Measurements from ENCODE around the gene CLCA1. TPM values are rescaled to one million over a fixed set of nuclear protein-coding genes. Genes with fewer than 3 reads are reported as not detected.

The CLCA1 gene
- total and polyA plus RNA-seq, 2 experiments from 2014 or later, result 2.0 to 42.9 TPM

DNA sequence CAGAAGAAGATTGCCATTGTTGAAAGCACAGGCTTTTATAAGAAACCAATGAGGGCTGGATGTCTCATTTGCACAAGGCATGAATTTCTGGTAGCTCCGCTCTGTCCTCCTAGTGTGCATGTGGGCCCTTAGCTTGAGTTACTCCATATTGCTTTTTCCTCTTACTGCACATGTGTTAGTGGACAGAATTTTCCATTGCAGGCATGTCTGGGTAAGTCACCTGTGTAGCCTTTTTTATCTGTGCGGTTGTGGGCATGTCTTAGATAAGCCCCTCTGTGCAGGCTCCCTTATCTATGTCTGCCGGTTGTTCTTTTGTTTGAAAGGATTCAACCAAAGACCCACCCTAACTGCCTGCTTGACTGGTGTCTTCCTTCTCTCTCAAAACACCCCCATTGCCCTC is 7.2 kb upstream of the CLCA1 start:
- TF ChIP-seq CTCF (IDR thresholded peaks at IDR 0.05; ENCODE audit: poor library complexity) (no peak), EZH2phosphoT487 (IDR thresholded peaks at IDR 0.05; ENCODE audit: low read depth, severe bottlenecking, unreplicated experiment) (no peak), EZH2 (IDR thresholded peaks at IDR 0.05; ENCODE audit: borderline replicate concordance) (no peak)
- Histone ChIP-seq H3K4me2 (no peak overlapping the region), H3K4me1 (ENCODE audit: insufficient read depth) (no peaks in the 10 kb centered on the region), H3K9me3 (ENCODE audit: low read depth) (no peaks in the 10 kb centered on the region), H3K27ac (no peak overlapping the region), H3K79me2 (no peaks in the 10 kb centered on the region), H3K27me3 (no peaks in the 10 kb centered on the region), H2AFZ (no peak overlapping the region), H4K20me1 (ENCODE audit: insufficient read depth, poor library complexity, severe bottlenecking) (no peaks in the 10 kb centered on the region), H3K4me3 (no peak overlapping the region), H3K36me3 (replicated peaks; ENCODE audit: insufficient read depth, low read depth) (no peaks in the 10 kb centered on the region), H3K9me2 (replicated peaks; ENCODE audit: insufficient read depth) (no peaks in the 10 kb centered on the region)
- no peak for DNase-seq (ENCODE audit: low spot score)
- WGBS (ENCODE audit: low lambda C conversion rate, missing lambda C conversion rate), result 55% methylated on average over 3 of the region's 3 CpGs

DNA sequence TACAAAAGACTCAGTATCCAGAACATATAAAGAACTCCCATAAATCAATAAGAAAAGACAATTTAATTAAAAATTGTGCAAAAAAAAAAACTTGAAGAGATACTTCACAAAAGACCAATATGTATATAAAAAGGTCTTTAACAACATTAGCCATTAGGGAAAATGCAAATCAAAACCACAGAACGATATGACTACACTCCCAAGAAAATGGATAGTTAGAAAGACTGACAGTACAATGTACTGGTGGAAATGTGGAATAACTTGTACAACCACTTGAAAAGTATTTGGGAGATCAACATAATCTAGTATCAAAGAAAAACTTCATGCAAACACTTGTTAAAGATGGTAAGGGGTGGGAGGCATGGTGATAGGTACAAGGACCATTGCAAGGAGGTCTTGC is 3.9 kb upstream of the CLCA1 start:
- no peaks in the 10 kb centered on the region for H3K9me2 ChIP-seq (replicated peaks; ENCODE audit: insufficient read depth)
- H3K4me2 ChIP-seq, result no peak overlapping the region
- no peaks in the 10 kb centered on the region for H3K27me3 ChIP-seq
- whole genome bisulfite sequencing (ENCODE audit: low lambda C conversion rate, missing lambda C conversion rate), result 79% methylated on average over 1 of the region's 1 CpG
- no peak for DNase-seq (ENCODE audit: low spot score)
- H2AFZ ChIP-seq, result no peak overlapping the region
- TF ChIP-seq EZH2 (IDR thresholded peaks at IDR 0.05; ENCODE audit: borderline replicate concordance) (no peak), CTCF (IDR thresholded peaks at IDR 0.05; ENCODE audit: poor library complexity) (no peak), EZH2phosphoT487 (IDR thresholded peaks at IDR 0.05; ENCODE audit: low read depth, severe bottlenecking, unreplicated experiment) (no peak)
- no peaks in the 10 kb centered on the region for H4K20me1 ChIP-seq (ENCODE audit: insufficient read depth, poor library complexity, severe bottlenecking)
- H3K36me3 ChIP-seq (replicated peaks; ENCODE audit: insufficient read depth, low read depth), result no peaks in the 10 kb centered on the region
- H3K4me3 ChIP-seq, result no peak overlapping the region
- no peaks in the 10 kb centered on the region for H3K9me3 ChIP-seq (ENCODE audit: low read depth)
- no peaks in the 10 kb centered on the region for H3K79me2 ChIP-seq
- H3K4me1 ChIP-seq (ENCODE audit: insufficient read depth), result no peaks in the 10 kb centered on the region
- H3K27ac ChIP-seq, result no peak overlapping the region

- H3K4me2 ChIP-seq, result no peak overlapping the region
- H3K4me1 ChIP-seq (ENCODE audit: insufficient read depth), result no peaks in the 10 kb centered on the region
- no peak overlapping the region for H3K4me3 ChIP-seq
- H3K9me3 ChIP-seq (ENCODE audit: low read depth), result no peaks in the 10 kb centered on the region
- no peaks in the 10 kb centered on the region for H3K79me2 ChIP-seq
- TF ChIP-seq EZH2phosphoT487 (IDR thresholded peaks at IDR 0.05; ENCODE audit: low read depth, severe bottlenecking, unreplicated experiment), result no peak
- no peak for TF ChIP-seq CTCF (IDR thresholded peaks at IDR 0.05; ENCODE audit: poor library complexity)
- TF ChIP-seq EZH2 (IDR thresholded peaks at IDR 0.05; ENCODE audit: borderline replicate concordance), result no peak
- DNase-seq (ENCODE audit: low spot score), result no peak
- no peaks in the 10 kb centered on the region for H3K9me2 ChIP-seq (replicated peaks; ENCODE audit: insufficient read depth)
- no peak overlapping the region for H3K27ac ChIP-seq
- WGBS (ENCODE audit: low lambda C conversion rate, missing lambda C conversion rate), result 96% methylated on average over 2 of the region's 2 CpGs
- H3K36me3 ChIP-seq (replicated peaks; ENCODE audit: insufficient read depth, low read depth), result no peaks in the 10 kb centered on the region
- no peak overlapping the region for H2AFZ ChIP-seq
- H4K20me1 ChIP-seq (ENCODE audit: insufficient read depth, poor library complexity, severe bottlenecking), result no peaks in the 10 kb centered on the region
- no peaks in the 10 kb centered on the region for H3K27me3 ChIP-seq
Observed at GRCh38 chr1:86466109-86466844, 2.5 kb upstream of the CLCA1 start.
